GM12891 (cell line): Measurements from ENCODE around the gene GABRQ.

Source experiments
- POLR2A ChIP-seq: IDR thresholded peaks from 2 replicates; pipeline ENCODE4 v1.6.1; 2011; ENCODE audit warnings: low read depth, low read length, control low read depth
- TAF1 ChIP-seq: IDR thresholded peaks from 2 replicates; pipeline ENCODE4 v1.6.1; 2011; ENCODE audit warnings: low read depth, low read length, control low read depth

DNA sequence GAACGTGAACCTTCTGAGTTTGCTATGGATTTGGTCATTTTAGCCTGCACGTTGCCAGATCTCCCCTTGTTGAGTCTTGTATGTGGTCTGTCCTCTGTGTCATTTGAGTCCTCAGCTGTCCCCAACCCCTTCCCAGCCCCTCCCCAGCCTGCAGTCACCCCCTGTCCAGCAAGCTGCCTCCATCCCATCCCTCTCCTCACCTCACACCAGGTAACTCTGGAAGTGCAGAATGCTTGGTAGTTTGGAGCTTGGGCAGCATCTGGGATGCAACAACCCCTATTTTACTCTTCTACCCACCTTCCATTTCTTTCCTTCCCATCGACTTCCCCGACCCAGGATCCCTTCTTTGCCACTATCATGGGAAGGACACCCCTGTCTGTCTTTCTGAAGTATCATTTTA lies 18.4 kb downstream of the GABRQ start:
- TF ChIP-seq POLR2A (no peak), TAF1 (no peak)
